ENCODE results near the gene GAPDH. TPM values are rescaled to one million over a fixed set of nuclear protein-coding genes. Genes with fewer than 3 reads are reported as not detected.

Gene GAPDH
- total and polyA plus RNA-seq, 5 donors, result 3,735 to 4,983 (median 3,958) TPM

DNA sequence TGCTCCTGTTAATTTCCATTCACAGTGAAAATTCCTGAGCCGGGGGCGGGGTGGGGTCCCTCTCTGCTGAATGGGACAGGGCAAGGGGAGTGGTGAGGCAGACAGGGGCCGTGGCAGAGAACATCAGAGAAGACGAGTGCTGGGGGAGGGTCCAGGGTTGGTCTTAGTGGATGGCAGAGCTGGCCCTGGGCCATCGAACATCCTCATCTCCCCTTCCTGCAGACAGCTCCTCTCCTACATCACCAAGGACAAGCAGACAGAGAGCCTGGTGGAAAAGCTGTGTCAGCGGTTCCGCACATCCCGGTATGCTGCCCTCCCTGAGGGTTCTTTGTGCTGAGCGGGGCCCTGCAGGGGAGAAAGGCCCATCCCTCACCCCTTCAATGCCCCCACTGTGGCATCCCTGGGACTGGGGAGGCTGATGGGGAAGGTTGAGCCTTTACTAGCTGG is 5.0 kb upstream of the GAPDH start:
- Histone ChIP-seq H3K4me3 (ENCODE audit: low read length) (no peak overlapping the region), H3K27ac (ENCODE audit: low read length) (no peak overlapping the region), H3K9me3 (ENCODE audit: control insufficient read depth, low read length) (no peaks in the 10 kb centered on the region), H3K4me1 (ENCODE audit: control insufficient read depth, insufficient read depth, low read length) (peaks cover 3% of the 10 kb centered on the region), H3K27me3 (ENCODE audit: control insufficient read depth, insufficient read depth) (no peaks in the 10 kb centered on the region)
- ATAC-seq (no peak), DNase-seq (peak in 1 of 3 donors; percentile 36)
- 75% methylated on average over 9 of the region's 9 CpGs for WGBS
- intact Hi-C loops (cut with DNase I), result no loop called here

GRCh38 chr12:6530576-6531260 is 3.6 kb upstream of the GAPDH start:
- Histone ChIP-seq H3K4me3 (ENCODE audit: low read length) (no peak overlapping the region), H3K27ac (ENCODE audit: low read length) (no peak overlapping the region), H3K4me1 (ENCODE audit: control insufficient read depth, insufficient read depth, low read length) (peaks cover 3% of the 10 kb centered on the region), H3K9me3 (ENCODE audit: control insufficient read depth, low read length) (no peaks in the 10 kb centered on the region), H3K27me3 (ENCODE audit: control insufficient read depth, insufficient read depth) (no peaks in the 10 kb centered on the region)
- WGBS, result 93% methylated on average over 18 of the region's 18 CpGs
- no peak for ATAC-seq
- intact Hi-C loops (cut with DNase I), result no loop called here
- no peak for DNase-seq

DNA sequence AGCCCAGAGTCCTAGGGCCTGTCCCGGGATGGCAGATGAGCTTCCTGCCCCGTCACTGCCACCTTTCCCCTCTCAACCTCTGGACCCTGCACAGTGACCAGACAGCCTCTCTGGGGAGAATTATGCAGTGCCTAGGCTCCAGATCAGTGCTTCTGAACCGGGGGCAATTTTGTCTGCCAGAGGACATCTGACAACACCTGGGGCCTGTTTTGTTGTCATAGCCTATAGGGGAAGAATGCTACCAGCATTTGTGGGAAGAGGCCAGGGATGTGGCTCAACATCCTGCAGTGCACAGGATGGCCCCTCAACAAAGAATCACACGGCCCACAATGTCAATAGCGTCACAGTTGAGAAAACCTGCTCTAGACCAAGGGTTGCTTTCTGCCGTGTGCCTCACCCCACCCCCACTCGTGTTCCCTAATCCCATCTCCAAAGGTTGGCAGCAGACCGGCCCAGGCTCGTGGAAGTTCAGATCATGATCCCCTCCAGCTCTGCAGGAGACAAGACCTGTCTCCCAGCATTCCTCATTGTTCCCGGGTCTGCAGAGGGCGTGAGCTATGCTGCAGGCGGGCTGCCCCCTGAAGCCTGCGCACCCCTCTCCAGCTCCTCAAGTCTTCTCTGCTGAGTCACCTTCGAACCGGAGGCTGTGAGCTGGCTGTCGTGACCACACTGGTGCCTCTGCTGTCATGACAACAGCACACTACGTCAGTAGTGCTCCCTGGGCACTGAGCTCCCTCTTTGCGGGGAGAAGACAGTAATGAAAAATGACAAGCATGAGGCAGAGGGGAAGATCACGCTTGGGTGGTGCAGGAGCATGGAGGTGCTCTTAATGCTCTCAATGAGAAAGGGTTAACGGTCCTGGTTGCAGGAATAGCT is 2.0 kb upstream of the GAPDH start:
- peaks cover 7% of the 10 kb centered on the region for H3K4me1 ChIP-seq (ENCODE audit: control insufficient read depth, insufficient read depth, low read length)
- H3K27ac ChIP-seq (ENCODE audit: low read length), result peak overlapping the region; percentile 97
- intact Hi-C loops (cut with DNase I), result no loop called here
- H3K4me3 ChIP-seq (ENCODE audit: low read length), result peak overlapping the region; percentile 71
- 21% methylated on average over 20 of the region's 20 CpGs for WGBS
- ATAC-seq (peak in 1 of 2 donors; percentile 1), DNase-seq (peak in 2 of 3 donors; percentile 70 to 75)
- H3K27me3 ChIP-seq (ENCODE audit: control insufficient read depth, insufficient read depth), result no peaks in the 10 kb centered on the region
- H3K9me3 ChIP-seq (ENCODE audit: control insufficient read depth, low read length), result no peaks in the 10 kb centered on the region

GRCh38 chr12:6532927-6533652 is 1.2 kb upstream of the GAPDH start:
- ATAC-seq (peak; percentile 62 to 68), DNase-seq (peak; percentile 78 to 91 (median 89))
- H3K4me1 ChIP-seq (ENCODE audit: control insufficient read depth, insufficient read depth, low read length), result peaks cover 7% of the 10 kb centered on the region
- H3K27ac ChIP-seq (ENCODE audit: low read length), result peak overlapping the region; percentile 97
- intact Hi-C loops (cut with DNase I), result no loop called here
- peak overlapping the region; percentile 71 for H3K4me3 ChIP-seq (ENCODE audit: low read length)
- no peaks in the 10 kb centered on the region for H3K27me3 ChIP-seq (ENCODE audit: control insufficient read depth, insufficient read depth)
- under 1% methylated on average over 14 of the region's 14 CpGs for WGBS
- H3K9me3 ChIP-seq (ENCODE audit: control insufficient read depth, low read length), result no peaks in the 10 kb centered on the region

DNA sequence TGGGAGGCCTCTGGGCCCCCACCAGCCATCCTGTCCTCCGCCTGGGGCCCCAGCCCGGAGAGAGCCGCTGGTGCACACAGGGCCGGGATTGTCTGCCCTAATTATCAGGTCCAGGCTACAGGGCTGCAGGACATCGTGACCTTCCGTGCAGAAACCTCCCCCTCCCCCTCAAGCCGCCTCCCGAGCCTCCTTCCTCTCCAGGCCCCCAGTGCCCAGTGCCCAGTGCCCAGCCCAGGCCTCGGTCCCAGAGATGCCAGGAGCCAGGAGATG is 729 bp upstream of the GAPDH start:
- peaks cover 7% of the 10 kb centered on the region for H3K4me1 ChIP-seq (ENCODE audit: control insufficient read depth, insufficient read depth, low read length)
- H3K4me3 ChIP-seq (ENCODE audit: low read length), result peak overlapping the region; percentile 71
- H3K9me3 ChIP-seq (ENCODE audit: control insufficient read depth, low read length), result no peaks in the 10 kb centered on the region
- DNase-seq (no peak), ATAC-seq (no peak)
- no peaks in the 10 kb centered on the region for H3K27me3 ChIP-seq (ENCODE audit: control insufficient read depth, insufficient read depth)
- WGBS, result under 1% methylated on average over 9 of the region's 9 CpGs
- H3K27ac ChIP-seq (ENCODE audit: low read length), result peak overlapping the region; percentile 97
- intact Hi-C loops (cut with DNase I), result no loop called here

GRCh38 chr12:6534695-6534944 is 303 bp downstream of the GAPDH start:
- Histone ChIP-seq H3K4me1 (ENCODE audit: control insufficient read depth, insufficient read depth, low read length) (peaks cover 7% of the 10 kb centered on the region), H3K4me3 (ENCODE audit: low read length) (peak overlapping the region; percentile 71), H3K27ac (ENCODE audit: low read length) (peak overlapping the region; percentile 97), H3K27me3 (ENCODE audit: control insufficient read depth, insufficient read depth) (no peaks in the 10 kb centered on the region), H3K9me3 (ENCODE audit: control insufficient read depth, low read length) (no peaks in the 10 kb centered on the region)
- ATAC-seq (peak; percentile 53 to 61), DNase-seq (peak in 1 of 3 donors; percentile 92)
- intact Hi-C loops (cut with DNase I), result no loop called here
- under 1% methylated on average over 25 of the region's 25 CpGs for WGBS

- H3K4me1 ChIP-seq (ENCODE audit: control insufficient read depth, insufficient read depth, low read length), result peaks cover 7% of the 10 kb centered on the region
These were observed 804 bp downstream of the GAPDH start for GRCh38 chr12:6534945-6535696.

GRCh38 chr12:6535697-6535946 is 1.3 kb downstream of the GAPDH start:
- peak overlapping the region; percentile 71 for H3K4me3 ChIP-seq (ENCODE audit: low read length)
- no peaks in the 10 kb centered on the region for H3K9me3 ChIP-seq (ENCODE audit: control insufficient read depth, low read length)
- H3K27me3 ChIP-seq (ENCODE audit: control insufficient read depth, insufficient read depth), result no peaks in the 10 kb centered on the region
- H3K27ac ChIP-seq (ENCODE audit: low read length), result peak overlapping the region; percentile 97
- DNase-seq, result no peak
- H3K4me1 ChIP-seq (ENCODE audit: control insufficient read depth, insufficient read depth, low read length), result peaks cover 7% of the 10 kb centered on the region
- ATAC-seq, result no peak
- WGBS, result 3% methylated on average over 6 of the region's 6 CpGs
- intact Hi-C loops (cut with DNase I), result loop anchor here in 3 of 4 donors (5.0 kb wide), 2 partner anchors 113 to 208 kb away; no protein-coding TSS in a partner anchor

More at GRCh38 chr12:6534945-6535696, 804 bp downstream of the GAPDH start:
- no peaks in the 10 kb centered on the region for H3K9me3 ChIP-seq (ENCODE audit: control insufficient read depth, low read length)
- under 1% methylated on average over 52 of the region's 52 CpGs for WGBS
- H3K4me3 ChIP-seq (ENCODE audit: low read length), result peak overlapping the region; percentile 71
- peak; percentile 88 to 90 (median 89) for DNase-seq
- intact Hi-C loops (cut with DNase I), result loop anchor here in 3 of 4 donors (5.0 kb wide), 2 partner anchors 113 to 208 kb away; no protein-coding TSS in a partner anchor
- ATAC-seq, result peak; percentile 15 to 55
- peak overlapping the region; percentile 97 for H3K27ac ChIP-seq (ENCODE audit: low read length)
- no peaks in the 10 kb centered on the region for H3K27me3 ChIP-seq (ENCODE audit: control insufficient read depth, insufficient read depth)

GRCh38 chr12:6535960-6536847 is 1.9 kb downstream of the GAPDH start:
- ATAC-seq, result no peak
- peaks cover 9% of the 10 kb centered on the region for H3K4me1 ChIP-seq (ENCODE audit: control insufficient read depth, insufficient read depth, low read length)
- WGBS, result 42% methylated on average over 10 of the region's 10 CpGs

More at GRCh38 chr12:6535960-6536847, 1.9 kb downstream of the GAPDH start:
- Histone ChIP-seq H3K27me3 (ENCODE audit: control insufficient read depth, insufficient read depth) (no peaks in the 10 kb centered on the region), H3K4me3 (ENCODE audit: low read length) (peak overlapping the region; percentile 71), H3K27ac (ENCODE audit: low read length) (peak overlapping the region; percentile 97), H3K9me3 (ENCODE audit: control insufficient read depth, low read length) (no peaks in the 10 kb centered on the region)
- DNase-seq, result peak in 2 of 3 donors; percentile 32 to 58
- intact Hi-C loops (cut with DNase I), result loop anchor here in 3 of 4 donors (5.0 kb wide), 2 partner anchors 114 to 209 kb away; no protein-coding TSS in a partner anchor
